ENCODE results near the gene RFT1.

GRCh38 chr3:53142986-53143385 is 12.8 kb upstream of the RFT1 start:
- TF ChIP-seq, protein P1, sequence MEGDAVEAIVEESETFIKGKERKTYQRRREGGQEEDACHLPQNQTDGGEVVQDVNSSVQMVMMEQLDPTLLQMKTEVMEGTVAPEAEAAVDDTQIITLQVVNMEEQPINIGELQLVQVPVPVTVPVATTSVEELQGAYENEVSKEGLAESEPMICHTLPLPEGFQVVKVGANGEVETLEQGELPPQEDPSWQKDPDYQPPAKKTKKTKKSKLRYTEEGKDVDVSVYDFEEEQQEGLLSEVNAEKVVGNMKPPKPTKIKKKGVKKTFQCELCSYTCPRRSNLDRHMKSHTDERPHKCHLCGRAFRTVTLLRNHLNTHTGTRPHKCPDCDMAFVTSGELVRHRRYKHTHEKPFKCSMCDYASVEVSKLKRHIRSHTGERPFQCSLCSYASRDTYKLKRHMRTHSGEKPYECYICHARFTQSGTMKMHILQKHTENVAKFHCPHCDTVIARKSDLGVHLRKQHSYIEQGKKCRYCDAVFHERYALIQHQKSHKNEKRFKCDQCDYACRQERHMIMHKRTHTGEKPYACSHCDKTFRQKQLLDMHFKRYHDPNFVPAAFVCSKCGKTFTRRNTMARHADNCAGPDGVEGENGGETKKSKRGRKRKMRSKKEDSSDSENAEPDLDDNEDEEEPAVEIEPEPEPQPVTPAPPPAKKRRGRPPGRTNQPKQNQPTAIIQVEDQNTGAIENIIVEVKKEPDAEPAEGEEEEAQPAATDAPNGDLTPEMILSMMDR (IDR thresholded peaks at IDR 0.05; ENCODE audit: low read depth, low read length), result no peak
- TF ChIP-seq EZH2phosphoT487 (IDR thresholded peaks at IDR 0.05; ENCODE audit: low read depth), result no peak

Measured in OCI-LY3 (cell line).